Stimulated activated CD4-positive, alpha-beta T cell treated with anti-CD3 and anti-CD28 coated beads, Interleukin-15, amount 100 ng/mL, for 48 hours (primary cell): ENCODE measurements around the gene TRPV3.
"Not testable (repeated sequence)": the region's sequence is repeated elsewhere in the genome, so short reads cannot be mapped to it uniquely, and the experiment has no call there.

Experiments
- DNase-seq, 2 donors: peaks; one replicate each; pipeline ENCODE4 v3.0.0-alpha.2; 2020; ENCODE audit warnings: low read depth in 2 of 2

The TRPV3 gene

DNA sequence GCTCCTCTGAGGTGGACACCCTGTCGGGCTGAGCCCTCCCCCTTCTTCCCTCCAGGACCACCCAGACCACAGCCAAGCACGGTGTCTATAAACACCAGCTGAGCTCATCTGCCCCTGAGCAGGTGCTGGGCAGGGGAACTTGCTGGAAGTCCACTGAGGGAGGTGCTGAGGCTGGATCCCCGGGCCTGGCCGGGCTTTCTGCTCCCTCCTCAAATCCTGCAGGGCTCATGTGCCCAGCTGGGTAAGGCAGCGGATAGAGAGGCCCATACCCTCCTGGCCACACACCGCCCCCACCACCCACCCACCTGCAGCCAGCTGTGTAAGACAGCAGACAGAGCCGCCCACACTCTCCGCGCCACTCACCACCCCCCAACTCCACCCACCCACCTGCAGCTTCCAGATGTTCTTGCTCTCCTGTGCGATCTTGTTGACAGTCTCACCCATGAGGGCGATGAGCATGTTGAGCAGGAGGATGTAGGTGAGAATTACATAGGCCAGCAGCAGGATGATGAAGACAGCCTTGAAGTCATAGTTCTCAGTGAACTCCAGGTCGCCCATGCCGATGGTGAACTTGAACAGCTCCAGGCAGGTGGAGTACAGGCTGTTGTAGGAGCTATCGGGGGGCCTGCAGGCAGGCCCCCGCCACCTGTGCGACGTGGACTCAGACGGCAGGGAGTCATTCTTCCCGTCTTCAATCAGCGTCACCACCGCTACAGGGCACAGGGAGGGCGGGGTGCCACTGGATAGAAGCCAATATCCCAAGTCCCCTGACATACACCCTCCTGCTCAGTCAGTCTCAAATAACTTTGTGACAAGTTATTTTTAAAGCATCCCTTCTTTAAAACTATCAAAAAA, 15.9 kb upstream of the TRPV3 start:
- DNase-seq: no peak

DNA sequence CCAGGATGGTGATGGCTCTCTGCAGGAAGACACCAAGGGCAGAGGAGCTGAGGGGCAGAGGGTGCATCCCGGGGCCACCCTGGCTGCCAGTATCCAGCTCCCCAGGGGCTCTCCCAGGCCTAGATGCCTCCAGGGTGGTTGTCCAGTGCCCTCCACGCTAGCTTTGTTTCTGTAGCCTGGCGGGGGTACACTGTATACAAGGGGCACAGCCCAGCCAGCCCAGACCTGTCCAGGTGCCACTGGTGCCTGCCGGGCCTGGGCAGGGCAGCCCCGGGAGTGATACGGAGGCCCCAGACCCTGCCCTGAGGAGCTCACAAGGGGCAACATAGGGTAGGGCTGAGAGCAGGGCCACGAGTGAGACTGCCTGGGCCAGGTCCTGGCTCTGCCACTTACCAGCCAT, 14.6 kb upstream of the TRPV3 start:
- no peak for DNase-seq

GRCh38 chr17:3571043-3571900, 13.7 kb upstream of the TRPV3 start:
- DNase-seq: no peak

DNA sequence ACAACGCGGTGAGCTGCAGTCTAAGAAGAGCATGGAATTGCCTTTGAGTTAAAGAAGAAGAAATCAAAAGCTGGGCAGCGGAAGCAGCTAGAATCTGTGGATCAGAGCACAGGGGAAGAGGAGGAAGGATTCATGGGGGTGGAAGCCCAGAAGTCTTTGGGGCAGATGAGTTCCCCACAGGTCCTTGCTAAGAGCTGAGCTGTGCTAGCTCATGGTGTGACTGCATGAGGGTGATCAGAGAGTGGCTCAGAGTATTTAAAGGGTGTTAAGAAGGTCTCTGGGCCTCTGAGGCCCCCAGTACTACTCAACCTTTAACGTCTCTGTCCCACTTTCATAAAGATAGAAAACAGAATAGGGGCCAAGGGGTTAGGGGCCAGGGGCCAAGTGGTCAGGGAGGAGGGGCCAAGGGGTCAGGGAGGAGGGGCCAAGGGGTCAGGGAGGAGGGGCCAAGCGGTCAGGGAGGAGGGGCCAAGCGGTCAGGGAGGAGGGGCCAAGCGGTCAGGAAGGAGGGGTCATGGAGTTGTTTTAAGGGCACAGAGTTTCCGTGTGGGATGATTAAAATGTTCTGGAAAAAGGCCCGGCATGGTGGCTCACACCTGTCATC, 12.0 kb upstream of the TRPV3 start:
- DNase-seq: no peak

DNA sequence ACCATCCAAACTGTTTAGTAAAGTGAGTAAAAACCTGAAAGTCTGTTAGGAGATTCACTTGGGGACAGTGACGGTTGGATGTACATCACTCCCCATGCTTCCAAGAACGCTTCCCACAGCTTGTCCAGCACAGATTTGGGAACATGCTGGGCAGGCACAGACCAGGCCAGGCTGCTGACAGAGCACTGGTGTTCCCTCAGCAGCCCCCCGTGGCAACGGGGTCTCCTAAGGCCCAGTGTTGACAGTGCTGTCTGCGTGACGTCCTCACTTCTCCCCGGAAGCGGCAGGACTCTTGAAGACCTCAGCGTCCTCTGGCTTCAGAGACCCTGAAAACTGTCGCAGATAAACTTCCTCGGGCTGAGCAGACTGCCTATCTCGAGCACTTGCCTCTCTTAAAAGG, 8.9 kb upstream of the TRPV3 start:
- no peak for DNase-seq

DNA sequence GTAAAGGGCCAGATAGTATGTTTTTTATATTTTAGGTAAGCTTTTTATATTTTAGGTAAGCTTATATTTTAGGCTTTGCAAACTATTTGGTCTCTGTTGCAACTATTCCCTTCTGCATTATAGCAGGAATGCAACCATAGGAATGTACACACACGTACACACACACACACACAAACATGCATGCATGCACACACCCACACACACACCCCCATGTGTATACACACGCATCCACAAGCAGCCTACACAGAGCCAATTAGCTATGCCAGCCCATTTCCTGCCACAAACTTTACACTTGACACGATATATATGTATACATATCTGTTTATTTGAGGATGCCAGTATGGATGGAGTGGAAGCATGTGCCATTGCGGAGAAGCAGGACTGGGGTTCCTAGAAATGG, 7.5 kb upstream of the TRPV3 start:
- no peak for DNase-seq

GRCh38 chr17:3564241-3564640, 6.6 kb upstream of the TRPV3 start:
- not testable (repeated sequence) for DNase-seq

GRCh38 chr17:3559270-3559645, 1.6 kb upstream of the TRPV3 start:
- DNase-seq: no peak

DNA sequence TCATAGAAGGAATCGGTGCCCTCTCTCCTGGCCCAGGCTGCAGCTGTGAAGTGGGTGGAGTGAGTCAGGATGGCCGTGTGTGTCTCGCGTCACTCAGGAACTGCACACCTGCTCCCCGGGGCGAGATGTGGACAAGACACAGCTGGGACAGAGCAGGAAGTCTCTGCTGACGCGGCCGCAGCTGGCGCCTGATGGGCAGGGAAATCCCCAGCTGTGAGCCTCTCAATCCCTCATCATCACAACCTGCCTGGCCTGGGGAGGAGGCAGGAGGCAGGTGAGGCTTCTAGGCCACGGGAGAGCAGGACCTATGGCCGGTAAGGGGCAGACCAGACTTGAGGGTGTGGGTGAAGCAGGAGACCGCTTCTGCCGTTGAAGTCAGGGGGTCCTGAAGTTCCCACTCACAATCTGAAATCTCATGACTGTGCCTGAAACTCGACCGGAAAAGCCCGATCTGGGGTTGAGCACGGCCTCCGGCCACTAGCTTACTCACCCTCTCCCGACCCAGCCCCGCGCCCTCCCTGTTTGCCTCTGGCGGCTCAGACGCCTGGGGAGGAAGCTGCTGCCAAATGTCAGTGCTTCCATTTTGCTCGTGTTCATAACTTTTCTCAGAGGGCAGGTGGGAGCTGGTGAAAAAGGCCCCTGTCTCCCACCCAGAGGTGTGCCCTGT, 1.1 kb upstream of the TRPV3 start:
- peak; percentile 45 to 53 for DNase-seq

- no peak for DNase-seq
Measured at GRCh38 chr17:3556916-3557767, 470 bp downstream of the TRPV3 start.

GRCh38 chr17:3556239-3556915, 1.2 kb downstream of the TRPV3 start:
- no peak for DNase-seq

- no peak for DNase-seq
Measured at GRCh38 chr17:3555189-3555796, 2.3 kb downstream of the TRPV3 start.

DNA sequence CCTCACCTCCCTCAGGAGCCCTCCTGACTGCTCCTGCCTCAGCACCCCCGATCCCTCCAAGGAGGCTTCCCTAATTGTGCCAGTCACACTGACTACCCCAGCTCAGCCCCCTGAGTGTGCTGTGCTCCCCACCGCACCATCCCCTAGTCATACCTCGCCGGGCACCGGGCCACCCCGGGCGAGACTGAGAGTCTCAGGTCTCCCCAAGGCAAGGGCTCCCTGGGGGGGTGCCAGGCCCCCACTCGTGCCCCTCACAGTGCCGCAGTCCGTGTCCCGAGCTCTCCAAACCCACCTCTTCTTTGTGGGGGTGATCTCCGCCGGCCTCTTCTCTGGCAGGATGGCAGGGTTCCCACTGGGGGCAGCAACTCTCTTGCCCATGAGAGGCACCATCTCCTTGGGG, 3.2 kb downstream of the TRPV3 start:
- DNase-seq: no peak

GRCh38 chr17:3553419-3554401, 3.9 kb downstream of the TRPV3 start:
- DNase-seq: no peak

DNA sequence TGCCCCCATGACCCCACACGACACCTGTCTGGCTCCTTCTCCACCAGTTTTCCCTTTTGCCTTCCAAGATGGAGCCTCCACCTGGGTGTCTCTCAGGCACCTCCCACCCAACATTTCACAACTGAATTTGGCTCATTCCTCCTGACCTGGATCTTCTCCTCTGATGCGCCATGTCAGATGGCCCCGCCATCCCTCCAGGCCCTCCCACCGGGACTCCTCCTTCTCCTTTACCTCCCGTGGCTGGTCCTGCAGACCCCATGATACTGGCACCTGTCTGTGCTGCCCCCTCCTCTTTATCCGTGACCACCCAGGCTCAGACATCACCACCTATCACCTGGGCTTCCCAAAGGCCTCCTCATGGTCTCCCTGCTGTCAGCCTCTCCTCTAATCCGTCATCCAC, 4.7 kb downstream of the TRPV3 start:
- no peak for DNase-seq

- no peak for DNase-seq
Measured at GRCh38 chr17:3551189-3551588, 6.4 kb downstream of the TRPV3 start.

DNA sequence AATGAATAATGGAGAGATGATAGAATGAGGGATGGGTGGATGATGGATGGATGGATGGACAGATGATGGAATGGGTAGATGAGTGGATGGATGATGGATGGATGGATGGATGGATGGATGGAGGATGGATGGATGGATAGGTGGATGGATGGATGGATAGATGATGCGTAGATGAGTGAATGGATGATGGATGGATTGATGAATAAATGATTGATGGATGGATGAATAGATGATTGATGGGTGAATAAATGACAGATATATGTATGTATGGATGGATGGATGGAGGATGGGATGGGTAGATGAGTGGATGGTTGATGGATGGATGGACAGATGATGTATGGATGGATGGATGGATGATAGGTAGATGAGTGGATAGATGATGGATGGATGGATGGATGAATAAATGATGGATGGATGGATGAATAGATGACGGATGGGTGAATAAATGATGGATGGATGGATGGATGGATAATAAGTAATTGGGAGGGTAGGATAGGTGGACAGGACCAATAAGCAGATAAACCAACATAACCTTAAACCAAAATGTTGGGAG, 7.9 kb downstream of the TRPV3 start:
- DNase-seq: no peak

DNA sequence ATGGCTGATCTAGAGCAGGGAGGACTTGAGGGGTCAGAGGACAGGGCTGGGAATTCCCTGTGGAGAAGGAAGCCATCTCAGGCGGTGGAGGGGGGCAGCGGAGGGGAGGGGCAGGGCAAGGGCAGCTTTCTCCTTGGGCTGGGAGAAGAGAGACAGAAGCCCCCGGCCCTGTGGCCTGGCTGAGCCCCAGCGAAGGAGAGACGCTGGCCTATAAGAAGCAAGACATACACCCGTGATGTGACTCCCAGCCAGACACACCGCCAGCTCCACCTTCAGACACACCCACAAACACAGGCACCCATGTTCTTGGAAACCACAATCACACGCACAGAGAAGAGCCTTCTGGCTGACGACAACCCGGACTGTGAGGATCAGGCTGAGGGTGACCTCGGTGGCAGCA, 10.0 kb downstream of the TRPV3 start:
- DNase-seq: no peak

DNA sequence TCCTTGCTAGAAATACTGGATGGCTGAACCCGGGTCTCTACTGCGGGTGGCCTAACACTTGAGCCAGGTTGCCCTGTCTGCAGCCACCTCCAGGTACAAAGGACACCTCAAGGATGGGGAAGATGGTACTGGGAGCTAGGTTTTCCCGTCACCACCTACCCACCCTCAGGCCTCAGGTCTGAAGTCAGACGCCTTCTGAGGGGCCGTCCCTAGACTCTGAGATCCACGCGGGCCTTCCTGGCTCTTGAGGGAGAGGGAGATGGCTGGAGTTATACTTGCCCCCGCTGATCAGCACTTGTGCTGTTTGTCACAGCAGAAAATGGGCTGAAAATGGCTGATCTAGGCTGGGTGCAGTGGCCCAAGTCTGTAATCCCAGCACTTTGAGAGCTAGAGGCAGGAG, 10.6 kb downstream of the TRPV3 start:
- no peak for DNase-seq
